ENCODE data around the gene OLIG3.

OLIG3 gene

DNA sequence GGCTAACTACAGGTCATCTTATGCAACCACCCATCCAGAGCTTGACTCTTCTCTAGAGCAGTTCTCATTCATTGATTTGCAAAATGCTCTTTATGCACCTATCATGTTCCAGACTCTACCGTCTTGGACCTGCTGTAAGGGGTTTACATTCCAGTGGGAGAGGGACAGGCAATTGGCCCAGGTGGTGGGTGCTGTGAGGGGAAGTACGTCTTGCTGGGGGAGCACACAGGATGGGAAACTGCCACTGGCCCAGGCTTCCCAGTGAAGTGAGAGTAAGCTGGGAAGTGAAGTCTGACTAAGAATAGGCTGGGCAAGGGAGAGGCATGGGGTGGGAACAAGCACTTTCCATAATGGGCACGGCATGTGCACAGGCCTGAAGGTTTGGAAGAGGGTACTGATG is 13.8 kb downstream of the OLIG3 start:
- H3K4me3 ChIP-seq (replicated peaks; ENCODE audit: insufficient read depth, low read length): no peak overlapping the region
- H3K27ac ChIP-seq (replicated peaks): no peak overlapping the region
- no peak for DNase-seq (ENCODE audit: low read depth in 1 of 2, low spot score in 1 of 2)
- peaks cover 24% of the 10 kb centered on the region for H3K27me3 ChIP-seq (ENCODE audit: insufficient read depth, poor library complexity, severe bottlenecking)
- TF ChIP-seq REST (IDR thresholded peaks at IDR 0.05; ENCODE audit: insufficient replicate concordance, low read depth) (no peak), POLR2AphosphoS5 (IDR thresholded peaks at IDR 0.05; ENCODE audit: low read depth) (no peak), SPI1 (IDR thresholded peaks at IDR 0.05; ENCODE audit: borderline replicate concordance, low read depth) (no peak), CTCF (IDR thresholded peaks at IDR 0.05; ENCODE audit: insufficient read depth, low read length) (no peak), GABPA (IDR thresholded peaks at IDR 0.05; ENCODE audit: low read depth) (no peak)

DNA sequence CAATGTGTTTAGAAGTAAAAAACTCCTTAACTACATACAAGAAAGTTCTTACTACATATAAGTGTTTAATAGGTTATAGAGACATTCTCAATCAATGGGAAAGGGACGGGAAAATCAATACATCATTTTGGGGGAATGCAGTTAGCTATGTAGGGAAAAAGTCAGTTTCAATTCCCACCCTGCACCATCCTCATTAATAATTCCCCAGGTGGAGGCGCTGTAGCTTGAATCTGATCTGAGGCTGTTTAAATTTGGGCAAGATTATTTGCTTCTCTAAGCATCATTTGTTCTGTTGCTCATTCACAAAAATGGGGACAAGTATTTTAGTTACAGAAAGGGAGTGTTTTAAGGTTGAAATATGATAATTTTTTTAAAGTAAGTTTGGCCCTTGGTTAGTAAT is 19.1 kb downstream of the OLIG3 start:
- no peak overlapping the region for H3K27ac ChIP-seq (replicated peaks)
- H3K27me3 ChIP-seq (ENCODE audit: insufficient read depth, poor library complexity, severe bottlenecking): peaks cover 18% of the 10 kb centered on the region
- TF ChIP-seq REST (IDR thresholded peaks at IDR 0.05; ENCODE audit: insufficient replicate concordance, low read depth): no peak
- no peak for TF ChIP-seq SPI1 (IDR thresholded peaks at IDR 0.05; ENCODE audit: borderline replicate concordance, low read depth)
- no peak for TF ChIP-seq CTCF (IDR thresholded peaks at IDR 0.05; ENCODE audit: insufficient read depth, low read length)
- no peak for TF ChIP-seq POLR2AphosphoS5 (IDR thresholded peaks at IDR 0.05; ENCODE audit: low read depth)
- no peak for TF ChIP-seq GABPA (IDR thresholded peaks at IDR 0.05; ENCODE audit: low read depth)
- no peak overlapping the region for H3K4me3 ChIP-seq (replicated peaks; ENCODE audit: insufficient read depth, low read length)
- DNase-seq (ENCODE audit: low read depth in 1 of 2, low spot score in 1 of 2): no peak

- Histone ChIP-seq H3K4me3 (replicated peaks; ENCODE audit: insufficient read depth, low read length) (no peak overlapping the region), H3K27ac (replicated peaks) (no peak overlapping the region), H3K27me3 (ENCODE audit: insufficient read depth, poor library complexity, severe bottlenecking) (peaks cover 18% of the 10 kb centered on the region)
- TF ChIP-seq REST (IDR thresholded peaks at IDR 0.05; ENCODE audit: insufficient replicate concordance, low read depth) (no peak), SPI1 (IDR thresholded peaks at IDR 0.05; ENCODE audit: borderline replicate concordance, low read depth) (no peak), POLR2AphosphoS5 (IDR thresholded peaks at IDR 0.05; ENCODE audit: low read depth) (no peak), CTCF (IDR thresholded peaks at IDR 0.05; ENCODE audit: insufficient read depth, low read length) (no peak), GABPA (IDR thresholded peaks at IDR 0.05; ENCODE audit: low read depth) (no peak)
- DNase-seq (ENCODE audit: low read depth in 1 of 2, low spot score in 1 of 2): no peak
Measured at GRCh38 chr6:137473598-137473997, 20.6 kb downstream of the OLIG3 start.
